HG03378 (cell line): ENCODE measurements around the gene SYT1.

Experiments used
- ATAC-seq: cut with Tn5 transposase; IDR thresholded peaks from one replicate; pipeline ENCODE4 v1.9.1; 2021; ENCODE audit warnings: mild to moderate bottlenecking, moderate library complexity; ENCODE audit not compliant: unreplicated experiment

SYT1 gene

GRCh38 chr12:79482921-79483320 lies 618.3 kb downstream of the SYT1 start:
- ATAC-seq, result no peak

GRCh38 chr12:79486154-79486553 lies 621.6 kb downstream of the SYT1 start:
- no peak for ATAC-seq

DNA sequence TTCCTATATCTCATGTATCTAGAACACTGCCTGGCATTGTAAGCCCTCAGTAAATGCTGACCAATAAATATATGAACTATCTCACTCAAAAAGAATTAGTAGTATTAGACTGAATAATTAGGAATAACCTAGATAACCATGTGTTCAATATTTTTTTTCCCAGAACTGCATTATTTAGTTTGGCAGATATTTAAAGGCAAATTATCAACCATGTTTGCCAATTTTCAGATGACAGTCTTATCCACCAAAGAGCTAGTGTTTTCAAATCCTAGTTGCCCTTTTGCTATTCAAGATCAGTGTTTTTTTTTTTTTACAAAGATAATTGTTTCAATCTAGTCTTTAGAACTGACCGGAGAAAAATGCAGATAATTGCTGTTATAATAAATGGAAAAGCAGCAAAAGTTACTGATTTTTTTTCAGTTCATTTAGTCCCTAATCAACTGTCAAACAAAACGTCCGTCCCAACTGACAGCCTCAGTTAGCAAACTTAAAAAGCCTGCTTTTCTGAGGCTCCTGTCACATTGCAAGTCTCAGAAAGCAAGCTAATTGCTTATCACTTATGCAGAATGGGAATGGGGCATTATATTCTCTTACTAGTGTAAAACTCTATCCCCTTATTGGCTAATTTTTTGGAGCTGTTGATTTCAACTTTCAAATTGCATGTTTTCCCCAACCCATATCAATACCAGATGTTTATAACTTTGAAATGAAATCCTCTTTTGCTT lies 623.0 kb downstream of the SYT1 start:
- ATAC-seq, result no peak
